ENCODE measurements around the gene TINAGL1. TPM values are rescaled to one million over a fixed set of nuclear protein-coding genes. Genes with fewer than 3 reads are reported as not detected.

The TINAGL1 gene
- polyA plus RNA-seq, 2 of the 4 experiments (the other 2 are of a cell fraction), result 0.22 to 0.88 TPM

- DNase-seq (ENCODE audit: low read depth in 1 of 2, low spot score in 1 of 2) (no peak), FAIRE-seq (no peak), ATAC-seq (no peak)
- POLR2A ChIA-PET, result no interaction called here
- Histone ChIP-seq H3K4me3 (no peak overlapping the region), H3K4me1 (no peaks in the 10 kb centered on the region), H3K27ac (no peak overlapping the region), H3K4me2 (no peak overlapping the region), H3K9me3 (no peaks in the 10 kb centered on the region)
- WGBS (ENCODE audit: missing lambda C conversion rate), result 74% methylated on average over 7 of the region's 20 CpGs
- CTCF ChIA-PET, result no interaction called here
- TF ChIP-seq HDAC2 (IDR thresholded peaks at IDR 0.05), result no peak
- no peak for TF ChIP-seq BCL3 (IDR thresholded peaks at IDR 0.05)
- TF ChIP-seq CBX2 (IDR thresholded peaks at IDR 0.05; ENCODE audit: borderline replicate concordance, low read depth), result no peak
- no peak for TF ChIP-seq RARB (CRISPR knock-in tag; IDR thresholded peaks at IDR 0.05)
- TF ChIP-seq E2F6 (IDR thresholded peaks at IDR 0.05; ENCODE audit: borderline replicate concordance, low read depth), result no peak
- TF ChIP-seq ELK1 (IDR thresholded peaks at IDR 0.05; ENCODE audit: low read depth, low read length), result no peak
Observed at GRCh38 chr1:31620631-31621497, 44.5 kb downstream of the TINAGL1 start.

- DNase-seq (ENCODE audit: low read depth in 1 of 2, low spot score in 1 of 2), result no peak
- FAIRE-seq, result no peak
- TF ChIP-seq ELK1 (IDR thresholded peaks at IDR 0.05; ENCODE audit: low read depth, low read length), result no peak
- TF ChIP-seq REST (IDR thresholded peaks at IDR 0.05), result no peak
- no peak for TF ChIP-seq HEYL (CRISPR knock-in tag; IDR thresholded peaks at IDR 0.05)
- no peak for TF ChIP-seq RFX5 (IDR thresholded peaks at IDR 0.05)
- TF ChIP-seq BHLHE40 (IDR thresholded peaks at IDR 0.05; ENCODE audit: low read depth, low read length), result no peak
- no peak for TF ChIP-seq RNF2 (IDR thresholded peaks at IDR 0.05; ENCODE audit: borderline replicate concordance, low read depth)
- TF ChIP-seq ZFP36 (IDR thresholded peaks at IDR 0.05; ENCODE audit: borderline replicate concordance, partially characterized antibody), result no peak
- no peak for TF ChIP-seq NR3C1 (IDR thresholded peaks at IDR 0.05)
- TF ChIP-seq CEBPB (IDR thresholded peaks at IDR 0.05), result no peak
- no peak for TF ChIP-seq HMGXB4 (CRISPR knock-in tag; IDR thresholded peaks at IDR 0.05; ENCODE audit: borderline replicate concordance)
- no peak for TF ChIP-seq TP53 (CRISPR knock-in tag; IDR thresholded peaks at IDR 0.05)
- TF ChIP-seq MAX (IDR thresholded peaks at IDR 0.05), result no peak
- no peak for TF ChIP-seq ATOH8 (CRISPR knock-in tag; IDR thresholded peaks at IDR 0.05; ENCODE audit: low read depth)
- no peak for TF ChIP-seq PHF8 (IDR thresholded peaks at IDR 0.05; ENCODE audit: borderline replicate concordance, low read depth)
- TF ChIP-seq RAD21 (conservative IDR thresholded peaks at IDR 0.05 in 1 of 2, IDR thresholded peaks at IDR 0.05 in 1 of 2), result no peak
- H3K9me3 ChIP-seq, result no peaks in the 10 kb centered on the region
- WGBS (ENCODE audit: missing lambda C conversion rate), result 85% methylated on average over 5 of the region's 5 CpGs
- CTCF ChIA-PET, result no interaction called here
- no peak for ATAC-seq
- no peaks in the 10 kb centered on the region for H3K4me1 ChIP-seq
- POLR2A ChIA-PET, result no interaction called here
- no peak overlapping the region for H3K27ac ChIP-seq
- no peak overlapping the region for H3K4me3 ChIP-seq
- no peak overlapping the region for H3K4me2 ChIP-seq
Observed at GRCh38 chr1:31621498-31621820, 45.1 kb downstream of the TINAGL1 start.
